NB4 (cell line): ENCODE data around the gene ADRA2C.

Experiments used
- DNase-seq: peaks from one replicate; pipeline ENCODE4 v3.0.0; 2010; ENCODE audit warnings: low read depth
- H3K4me3 ChIP-seq: one replicate; pipeline ENCODE4 v1.5.1; 2011; ENCODE audit warnings: mild to moderate bottlenecking, low read depth, low read length, moderate library complexity
- MYC ChIP-seq: IDR thresholded peaks from 2 replicates; pipeline ENCODE4 v1.6.1; 2011; ENCODE audit warnings: low read depth, low read length
- POLR2A ChIP-seq: IDR thresholded peaks from 2 replicates; pipeline ENCODE4 v1.6.1; 2011; ENCODE audit warnings: mild to moderate bottlenecking; ENCODE audit not compliant: insufficient read length; ENCODE audit errors: extremely low read depth
- TF ChIP-seq, protein P1 (sequence below): IDR thresholded peaks from 2 replicates; pipeline ENCODE4 v1.6.1; 2011; ENCODE audit warnings: low read depth, low read length
- TF ChIP-seq, protein P2 (sequence below): IDR thresholded peaks from one replicate; pipeline ENCODE4 v1.5.1; 2012; ENCODE audit warnings: low read depth, low read length

ADRA2C gene

DNA sequence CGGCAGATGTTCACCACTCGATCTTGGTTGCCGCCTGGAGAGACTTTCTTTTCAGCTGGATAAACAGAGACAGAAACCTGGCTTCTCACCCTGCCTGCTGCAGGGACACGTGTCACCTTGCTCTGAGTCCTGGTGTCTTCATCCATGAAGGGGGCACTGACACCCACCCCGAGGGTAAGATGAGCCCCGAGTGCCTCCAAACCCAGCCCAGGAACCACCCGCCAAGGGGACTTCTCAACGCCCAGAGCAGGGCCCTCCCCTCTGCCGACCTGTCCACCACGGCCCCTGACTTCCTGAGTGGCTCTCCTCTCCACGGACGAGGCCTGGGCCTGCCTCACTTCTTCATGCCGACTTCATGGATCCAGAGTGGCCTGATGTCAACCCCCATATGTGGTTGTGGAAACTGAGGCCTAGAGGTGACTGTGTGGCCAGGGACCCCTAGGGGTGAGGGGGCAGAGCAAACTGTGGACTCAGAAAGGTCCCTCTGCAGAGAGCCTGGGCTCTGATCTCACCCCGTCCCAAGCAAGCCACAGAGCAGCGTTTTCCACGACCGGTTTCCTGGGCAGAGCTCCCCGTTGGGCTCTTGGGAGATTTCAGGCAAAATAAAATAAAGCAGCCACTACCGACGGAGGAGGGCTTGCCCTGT, 5.1 kb downstream of the ADRA2C start:
- DNase-seq: no peak
- H3K4me3 ChIP-seq: no peak overlapping the region
- TF ChIP-seq, protein P1, sequence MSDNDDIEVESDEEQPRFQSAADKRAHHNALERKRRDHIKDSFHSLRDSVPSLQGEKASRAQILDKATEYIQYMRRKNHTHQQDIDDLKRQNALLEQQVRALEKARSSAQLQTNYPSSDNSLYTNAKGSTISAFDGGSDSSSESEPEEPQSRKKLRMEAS: no peak
- TF ChIP-seq MYC (no peak), POLR2A (no peak)
- TF ChIP-seq, protein P2, sequence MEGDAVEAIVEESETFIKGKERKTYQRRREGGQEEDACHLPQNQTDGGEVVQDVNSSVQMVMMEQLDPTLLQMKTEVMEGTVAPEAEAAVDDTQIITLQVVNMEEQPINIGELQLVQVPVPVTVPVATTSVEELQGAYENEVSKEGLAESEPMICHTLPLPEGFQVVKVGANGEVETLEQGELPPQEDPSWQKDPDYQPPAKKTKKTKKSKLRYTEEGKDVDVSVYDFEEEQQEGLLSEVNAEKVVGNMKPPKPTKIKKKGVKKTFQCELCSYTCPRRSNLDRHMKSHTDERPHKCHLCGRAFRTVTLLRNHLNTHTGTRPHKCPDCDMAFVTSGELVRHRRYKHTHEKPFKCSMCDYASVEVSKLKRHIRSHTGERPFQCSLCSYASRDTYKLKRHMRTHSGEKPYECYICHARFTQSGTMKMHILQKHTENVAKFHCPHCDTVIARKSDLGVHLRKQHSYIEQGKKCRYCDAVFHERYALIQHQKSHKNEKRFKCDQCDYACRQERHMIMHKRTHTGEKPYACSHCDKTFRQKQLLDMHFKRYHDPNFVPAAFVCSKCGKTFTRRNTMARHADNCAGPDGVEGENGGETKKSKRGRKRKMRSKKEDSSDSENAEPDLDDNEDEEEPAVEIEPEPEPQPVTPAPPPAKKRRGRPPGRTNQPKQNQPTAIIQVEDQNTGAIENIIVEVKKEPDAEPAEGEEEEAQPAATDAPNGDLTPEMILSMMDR: no peak

- TF ChIP-seq MYC: no peak
- TF ChIP-seq, protein P2: no peak
- TF ChIP-seq, protein P1: no peak
- no peak for TF ChIP-seq POLR2A
- no peak for DNase-seq
- H3K4me3 ChIP-seq: no peak overlapping the region
Observed at GRCh38 chr4:3771939-3772495, 5.8 kb downstream of the ADRA2C start.

- no peak for TF ChIP-seq POLR2A
- TF ChIP-seq MYC: no peak
- TF ChIP-seq, protein P1: no peak
- TF ChIP-seq, protein P2: no peak
- no peak overlapping the region for H3K4me3 ChIP-seq
- no peak for DNase-seq
Observed at GRCh38 chr4:3772632-3773031, 6.4 kb downstream of the ADRA2C start.

DNA sequence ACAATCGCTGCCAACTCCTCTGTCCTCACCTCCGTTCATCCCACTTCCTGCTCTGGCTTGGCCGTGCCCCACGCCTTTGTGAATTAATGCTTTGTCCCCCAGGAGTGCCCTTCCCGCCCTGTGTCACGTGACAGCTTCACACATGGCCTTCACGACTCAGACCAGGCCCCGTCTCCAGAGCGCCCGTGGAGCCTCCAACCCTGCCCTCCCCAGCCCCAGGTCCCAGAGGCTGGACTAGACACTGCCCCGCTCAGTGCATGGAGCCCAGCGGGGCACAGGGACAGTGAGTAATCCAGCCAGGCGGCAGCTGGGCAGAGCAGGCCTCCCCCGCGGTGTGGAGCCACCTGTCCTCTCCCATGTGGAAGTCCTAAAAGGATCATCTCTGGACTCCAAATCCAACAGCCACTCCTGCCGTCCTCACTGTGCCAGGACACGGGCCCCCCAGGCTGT, 7.4 kb downstream of the ADRA2C start:
- TF ChIP-seq, protein P2: no peak
- TF ChIP-seq MYC (no peak), POLR2A (no peak)
- TF ChIP-seq, protein P1: no peak
- H3K4me3 ChIP-seq: no peak overlapping the region
- no peak for DNase-seq

- no peak for DNase-seq
- TF ChIP-seq, protein P2: no peak
- TF ChIP-seq, protein P1: 0 out of 2 replicates have a peak, but pooled peaks have one; percentile 5
- no peak overlapping the region for H3K4me3 ChIP-seq
Observed at GRCh38 chr4:3774253-3774883, 8.2 kb downstream of the ADRA2C start.

DNA sequence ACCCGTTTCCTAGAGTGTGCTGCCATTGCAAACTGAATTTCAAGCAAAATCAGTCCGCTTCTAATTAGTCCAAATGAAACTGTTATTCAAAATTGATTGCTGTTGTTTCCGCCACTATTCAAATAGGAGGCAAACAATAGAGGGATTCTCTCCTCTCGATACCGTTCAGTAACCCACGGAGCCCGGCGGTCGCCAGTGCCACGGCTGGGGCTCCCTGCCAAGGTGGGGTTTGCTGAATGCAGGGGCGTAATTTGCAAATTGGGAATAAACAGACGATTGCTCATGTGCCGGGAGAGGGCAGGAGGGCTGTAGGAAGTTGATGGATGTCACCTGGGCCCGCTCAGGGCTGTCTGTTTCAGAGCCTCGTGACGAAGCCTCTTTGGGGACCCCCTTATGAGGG, 8.8 kb downstream of the ADRA2C start:
- DNase-seq: no peak
- H3K4me3 ChIP-seq: no peak overlapping the region
- TF ChIP-seq, protein P2: no peak
- TF ChIP-seq MYC (no peak), POLR2A (no peak)
- TF ChIP-seq, protein P1: no peak
